Endodermal cell (in vitro differentiated cells): ENCODE data around the gene SPON2. TPM values are rescaled to one million over a fixed set of nuclear protein-coding genes. Genes with fewer than 3 reads are reported as not detected.

Experiments
- DNase-seq: peaks from one replicate; pipeline ENCODE4 v3.0.0-alpha.2; 2017
- H3K27ac ChIP-seq: 2 replicates; pipeline ENCODE4 v1.5.1; 2013; ENCODE audit warnings: mild to moderate bottlenecking, low read depth, low read length, moderate library complexity
- H3K27me3 ChIP-seq: 2 replicates; pipeline ENCODE4 v1.6.1; 2013; ENCODE audit warnings: mild to moderate bottlenecking, low read length, moderate library complexity; ENCODE audit not compliant: insufficient read depth, control insufficient read depth, poor library complexity, severe bottlenecking
- H3K36me3 ChIP-seq: 2 replicates; pipeline ENCODE4 v1.7.0; 2013; ENCODE audit warnings: mild to moderate bottlenecking, low read length, moderate library complexity; ENCODE audit not compliant: control insufficient read depth, insufficient read depth
- H3K4me1 ChIP-seq: one replicate; pipeline ENCODE4 v1.7.0; 2013; ENCODE audit warnings: low read length; ENCODE audit not compliant: control insufficient read depth, insufficient read depth
- H3K4me3 ChIP-seq: 2 replicates; pipeline ENCODE4 v1.5.1; 2013; ENCODE audit warnings: mild to moderate bottlenecking, low read length, moderate library complexity
- H3K9ac ChIP-seq: 2 replicates; pipeline ENCODE4 v1.6.1; 2013; ENCODE audit warnings: mild to moderate bottlenecking, low read length, moderate library complexity; ENCODE audit not compliant: poor library complexity, severe bottlenecking; ENCODE audit errors: extremely low read depth
- H3K9me3 ChIP-seq: 2 replicates; pipeline ENCODE4 v1.6.1; 2013; ENCODE audit warnings: mild to moderate bottlenecking, low read length, moderate library complexity; ENCODE audit not compliant: control insufficient read depth
- H3K27ac Mint-ChIP-seq: 2 replicates; pipeline ENCODE4 v1.8.0; 2020; ENCODE audit warnings: mixed read lengths
- H3K27me3 Mint-ChIP-seq: 2 replicates; pipeline ENCODE4 v1.8.0; 2021; ENCODE audit warnings: mild to moderate bottlenecking, mixed read lengths; ENCODE audit not compliant: insufficient read depth
- H3K36me3 Mint-ChIP-seq: 2 replicates; pipeline ENCODE4 v1.8.0; 2020; ENCODE audit warnings: low read depth, mixed read lengths
- H3K4me1 Mint-ChIP-seq: 2 replicates; pipeline ENCODE4 v1.8.0; 2020; ENCODE audit warnings: mixed read lengths
- H3K4me3 Mint-ChIP-seq: 2 replicates; pipeline ENCODE4 v1.8.0; 2020; ENCODE audit warnings: mild to moderate bottlenecking, moderate library complexity, mixed read lengths
- H3K9me3 Mint-ChIP-seq: 2 replicates; pipeline ENCODE4 v1.8.0; 2020; ENCODE audit warnings: mild to moderate bottlenecking, mixed read lengths
- CTCF ChIP-seq: fragments of 200-600 bp; sonication (generic); conservative IDR thresholded peaks from 2 replicates; pipeline ENCODE4 v1.5.0; 2021; ENCODE audit warnings: antibody characterized with exemption, mild to moderate bottlenecking
- WGBS, 2 experiments: methylation state at CpG; one replicate each; pipeline versions ENCODE4 v1.1.5 to v1.1.7; 2013; ENCODE audit warnings: missing lambda C conversion rate in 2 of 2, mixed read lengths in 1 of 2; ENCODE audit not compliant: insufficient coverage in 1 of 2, insufficient read length in 1 of 2; 5-methylcytosine and 5-hydroxymethylcytosine counted together
- total RNA-seq, 2 donors: library from RNA; stranded (reverse); fragmentation: NEBNext Ultra II Directional in 1 of 2; extraction: Animal tissue kit (Norgen Biotek cat#: 25700) in 1 of 2; gene quantifications; 2 replicates in 1 of 2; 3 replicates in 1 of 2; pipeline ENCODE4 v1.2.1, GENCODE V29; 2021

SPON2 gene
- total RNA-seq, 2 donors from 2014 or later: 1.4 to 2.6 TPM

DNA sequence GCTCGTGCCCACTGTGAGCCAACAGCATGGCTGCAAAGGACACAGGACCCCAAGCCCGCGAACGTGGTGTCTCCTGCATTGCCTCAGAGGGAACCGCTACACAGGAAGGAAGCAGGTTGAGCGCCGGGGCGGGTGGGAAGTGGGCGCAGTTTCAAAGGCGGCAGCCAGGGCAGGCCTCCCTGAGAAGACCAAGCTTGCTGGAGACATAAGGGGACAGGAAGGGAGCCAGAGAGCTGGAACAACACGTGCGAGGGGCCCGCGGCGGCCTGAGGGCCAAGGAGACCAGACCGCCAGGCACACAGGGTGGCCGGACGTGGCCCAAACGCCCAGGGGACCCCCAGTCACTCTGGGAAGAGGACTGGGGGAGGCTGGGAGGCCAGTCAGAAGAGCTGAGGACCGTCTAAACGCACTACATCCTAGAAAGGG, 44.5 kb upstream of the SPON2 start:
- no peak overlapping the region for H3K4me3 ChIP-seq
- Mint-ChIP-seq H3K4me1 (no peaks in the 10 kb centered on the region), H3K36me3 (peaks cover 31% of the 10 kb centered on the region), H3K27me3 (no peaks in the 10 kb centered on the region), H3K27ac (no peak overlapping the region), H3K9me3 (no peaks in the 10 kb centered on the region), H3K4me3 (no peak overlapping the region)
- no peaks in the 10 kb centered on the region for H3K9me3 ChIP-seq
- 95 to 98% methylated on average over 15 to 21 of the region's 21 CpGs for WGBS, 2 experiments
- no peaks in the 10 kb centered on the region for H3K4me1 ChIP-seq
- H3K27ac ChIP-seq: no peak overlapping the region
- no peak for TF ChIP-seq CTCF
- H3K9ac ChIP-seq: no peak overlapping the region
- no peak for DNase-seq
- peaks cover 32% of the 10 kb centered on the region for H3K36me3 ChIP-seq
- H3K27me3 ChIP-seq: no peaks in the 10 kb centered on the region

- no peaks in the 10 kb centered on the region for H3K9me3 ChIP-seq
- DNase-seq: no peak
- H3K36me3 ChIP-seq: peaks cover 25% of the 10 kb centered on the region
- H3K4me3 ChIP-seq: no peak overlapping the region
- no peak for TF ChIP-seq CTCF
- Mint-ChIP-seq H3K27me3 (no peaks in the 10 kb centered on the region), H3K36me3 (peaks cover 33% of the 10 kb centered on the region), H3K27ac (no peak overlapping the region), H3K4me3 (no peak overlapping the region), H3K9me3 (no peaks in the 10 kb centered on the region), H3K4me1 (no peaks in the 10 kb centered on the region)
- no peak overlapping the region for H3K27ac ChIP-seq
- WGBS, 2 experiments: 95% methylated on average over 24 to 34 of the region's 34 CpGs
- no peak overlapping the region for H3K9ac ChIP-seq
- H3K27me3 ChIP-seq: no peaks in the 10 kb centered on the region
- H3K4me1 ChIP-seq: no peaks in the 10 kb centered on the region
Measured at GRCh38 chr4:1216076-1216614, 43.8 kb upstream of the SPON2 start.

DNA sequence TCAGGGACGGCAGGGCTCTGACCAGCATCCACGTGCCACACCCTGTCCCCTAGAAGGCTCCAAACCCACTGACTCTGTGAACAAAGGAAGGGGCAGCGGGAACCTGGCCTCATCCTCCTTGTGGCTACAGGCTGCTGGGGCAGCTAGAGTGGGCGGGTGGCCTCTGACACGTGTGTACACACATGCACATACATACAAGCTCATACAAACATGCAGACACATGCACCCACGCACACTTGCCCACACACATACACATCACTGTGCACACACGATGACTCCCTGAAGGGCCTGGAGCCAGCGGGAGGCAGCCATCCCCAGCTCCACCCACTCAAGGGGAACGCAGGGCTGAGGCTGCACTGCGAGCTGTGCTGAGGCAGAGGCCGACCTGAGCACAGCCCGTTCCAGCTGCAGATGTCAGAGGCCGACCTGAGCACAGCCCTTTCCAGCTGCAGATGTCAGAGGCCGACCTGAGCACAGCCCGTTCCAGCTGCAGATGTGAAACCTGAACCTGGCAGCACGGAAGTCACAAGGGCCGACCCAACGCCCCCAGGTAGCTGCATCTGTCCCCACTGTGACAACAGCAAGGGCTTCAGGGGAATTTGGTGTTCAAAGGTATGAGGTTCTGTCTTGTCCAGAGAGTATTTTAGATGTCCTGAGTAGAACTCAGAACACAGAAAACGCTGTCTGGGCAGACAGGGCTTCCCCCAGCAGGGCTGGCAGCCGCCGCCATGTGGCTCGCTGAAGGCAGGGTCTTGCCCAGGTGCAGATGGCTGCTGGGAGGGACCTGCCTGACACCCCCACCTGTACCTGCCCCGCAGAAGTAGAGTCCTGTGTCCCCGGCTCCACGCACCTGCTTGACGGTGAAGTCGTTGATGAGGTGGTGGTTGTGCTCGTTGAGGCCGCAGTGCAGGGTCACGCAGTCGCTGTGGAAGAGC, 43.0 kb upstream of the SPON2 start:
- Mint-ChIP-seq H3K36me3 (peaks cover 31% of the 10 kb centered on the region), H3K4me3 (no peak overlapping the region), H3K9me3 (no peaks in the 10 kb centered on the region), H3K27ac (no peak overlapping the region), H3K4me1 (no peaks in the 10 kb centered on the region), H3K27me3 (no peaks in the 10 kb centered on the region)
- H3K4me1 ChIP-seq: no peaks in the 10 kb centered on the region
- no peak for DNase-seq
- no peak overlapping the region for H3K4me3 ChIP-seq
- no peaks in the 10 kb centered on the region for H3K9me3 ChIP-seq
- no peak overlapping the region for H3K27ac ChIP-seq
- WGBS, 2 experiments: 96% methylated on average over 24 to 31 of the region's 31 CpGs
- H3K27me3 ChIP-seq: no peaks in the 10 kb centered on the region
- no peak for TF ChIP-seq CTCF
- no peak overlapping the region for H3K9ac ChIP-seq
- H3K36me3 ChIP-seq: peaks cover 23% of the 10 kb centered on the region
